ELF-1 (cell line): Measurements from ENCODE around the gene ZFYVE28.
A peak's percentile ranks its signal among the peaks of the same experiment; 100 is the strongest.

Experiments used
- DNase-seq: peaks from one replicate; pipeline ENCODE4 v3.0.0-alpha.2; 2016; ENCODE audit warnings: low read depth, low spot score

The ZFYVE28 gene

GRCh38 chr4:2428496-2429213, 10.2 kb upstream of the ZFYVE28 start:
- no peak for DNase-seq

GRCh38 chr4:2427383-2428334, 9.2 kb upstream of the ZFYVE28 start:
- no peak for DNase-seq

- DNase-seq, result no peak
Measured at GRCh38 chr4:2426711-2427275, 8.3 kb upstream of the ZFYVE28 start.

GRCh38 chr4:2426069-2426397, 7.6 kb upstream of the ZFYVE28 start:
- DNase-seq, result no peak

GRCh38 chr4:2425386-2426068, 7.1 kb upstream of the ZFYVE28 start:
- no peak for DNase-seq

- no peak for DNase-seq
Measured at GRCh38 chr4:2424581-2424980, 6.1 kb upstream of the ZFYVE28 start.

GRCh38 chr4:2423695-2424094, 5.2 kb upstream of the ZFYVE28 start:
- peak; percentile 66 for DNase-seq

- DNase-seq, result no peak
Measured at GRCh38 chr4:2423066-2423465, 4.6 kb upstream of the ZFYVE28 start.

- no peak for DNase-seq
Measured at GRCh38 chr4:2421928-2422327, 3.5 kb upstream of the ZFYVE28 start.

- DNase-seq, result no peak
Measured at GRCh38 chr4:2419814-2420213, 1.4 kb upstream of the ZFYVE28 start.

GRCh38 chr4:2418650-2419571, 466 bp upstream of the ZFYVE28 start, which contains the start of gene CFAP99:
CFAP99 (plus strand) TSS chr4:2418955.
- DNase-seq, result peak; percentile 98

- DNase-seq, result no peak
Measured at GRCh38 chr4:2417226-2417764, 1.1 kb downstream of the ZFYVE28 start.

GRCh38 chr4:2416564-2417225, 1.8 kb downstream of the ZFYVE28 start:
- DNase-seq, result peak; percentile 66

GRCh38 chr4:2415881-2416563, 2.4 kb downstream of the ZFYVE28 start:
- no peak for DNase-seq

GRCh38 chr4:2415213-2415612, 3.2 kb downstream of the ZFYVE28 start:
- no peak for DNase-seq

GRCh38 chr4:2413821-2414610, 4.4 kb downstream of the ZFYVE28 start:
- no peak for DNase-seq

- DNase-seq, result peak; percentile 94
Measured at GRCh38 chr4:2412885-2413716, 5.3 kb downstream of the ZFYVE28 start.

- DNase-seq, result no peak
Measured at GRCh38 chr4:2412534-2412884, 5.9 kb downstream of the ZFYVE28 start.
